GM18507 (cell line): ENCODE results near the gene DTX1.
"Not testable (repeated sequence)": the region's sequence is repeated elsewhere in the genome, so short reads cannot be mapped to it uniquely, and the experiment has no call there.

Source experiments
- DNase-seq: peaks from one replicate; pipeline ENCODE4 v3.0.0; 2011; ENCODE audit warnings: low read depth; ENCODE audit not compliant: insufficient read length; ENCODE audit errors: extremely low spot score
- FAIRE-seq: peaks from 2 replicates; lab custom pipeline; 2011; peaks lifted over from hg19 to GRCh38; lab: Jason Lieb, UNC

Gene DTX1

GRCh38 chr12:113105606-113106271, 49.2 kb downstream of the DTX1 start:
- no peak for FAIRE-seq
- no peak for DNase-seq

- FAIRE-seq (no peak), DNase-seq (no peak)
Observed at GRCh38 chr12:113106361-113106760, 49.8 kb downstream of the DTX1 start.

- no peak for DNase-seq
- no peak for FAIRE-seq
Observed at GRCh38 chr12:113108308-113108707, 51.8 kb downstream of the DTX1 start.

- no peak for DNase-seq
- FAIRE-seq, result no peak
Observed at GRCh38 chr12:113109360-113109759, 52.8 kb downstream of the DTX1 start.

- no peak for FAIRE-seq
Observed at GRCh38 chr12:113109872-113110599, 53.5 kb downstream of the DTX1 start.

GRCh38 chr12:113111247-113111646, 54.7 kb downstream of the DTX1 start:
- FAIRE-seq, result no peak
- no peak for DNase-seq

More at GRCh38 chr12:113109872-113110599, 53.5 kb downstream of the DTX1 start:
- DNase-seq, result no peak

- FAIRE-seq, result no peak
- DNase-seq, result no peak
Observed at GRCh38 chr12:113112043-113112899, 55.7 kb downstream of the DTX1 start.

- FAIRE-seq, result no peak
- no peak for DNase-seq
Observed at GRCh38 chr12:113113397-113113796, 56.9 kb downstream of the DTX1 start.

GRCh38 chr12:113114447-113115178, 58.1 kb downstream of the DTX1 start:
- no peak for FAIRE-seq
- DNase-seq, result no peak

GRCh38 chr12:113115455-113116126, 59.1 kb downstream of the DTX1 start:
- FAIRE-seq, result no peak

GRCh38 chr12:113116875-113117274, 60.3 kb downstream of the DTX1 start:
- FAIRE-seq (no peak), DNase-seq (no peak)

More at GRCh38 chr12:113115455-113116126, 59.1 kb downstream of the DTX1 start:
- no peak for DNase-seq

- not testable (repeated sequence) for FAIRE-seq, DNase-seq
Observed at GRCh38 chr12:113117684-113118083, 61.2 kb downstream of the DTX1 start.

GRCh38 chr12:113118142-113118541, 61.6 kb downstream of the DTX1 start:
- no peak for FAIRE-seq
- no peak for DNase-seq

- DNase-seq, result no peak
- no peak for FAIRE-seq
Observed at GRCh38 chr12:113119980-113120669, 63.6 kb downstream of the DTX1 start.

GRCh38 chr12:113120670-113121370, 64.3 kb downstream of the DTX1 start:
- no peak for DNase-seq
- no peak for FAIRE-seq

- FAIRE-seq, result no peak
- DNase-seq, result no peak
Observed at GRCh38 chr12:113127791-113128199, 71.3 kb downstream of the DTX1 start.

- FAIRE-seq, result no peak
- DNase-seq, result no peak
Observed at GRCh38 chr12:113128802-113129663, 72.5 kb downstream of the DTX1 start.
